ENCODE results near the gene CKM. TPM values are rescaled to one million over a fixed set of nuclear protein-coding genes. Genes with fewer than 3 reads are reported as not detected.

CKM gene
- not detected in 2 replicates for total RNA-seq (ENCODE audit: low replicate concordance)

GRCh38 chr19:45322744-45323281, at the start of gene CKM:
Gene CKM (minus strand): TSS chr19:45322875. CDS start chr19:45319713, 3,162 bp downstream.
- TF ChIP-seq, protein P1, sequence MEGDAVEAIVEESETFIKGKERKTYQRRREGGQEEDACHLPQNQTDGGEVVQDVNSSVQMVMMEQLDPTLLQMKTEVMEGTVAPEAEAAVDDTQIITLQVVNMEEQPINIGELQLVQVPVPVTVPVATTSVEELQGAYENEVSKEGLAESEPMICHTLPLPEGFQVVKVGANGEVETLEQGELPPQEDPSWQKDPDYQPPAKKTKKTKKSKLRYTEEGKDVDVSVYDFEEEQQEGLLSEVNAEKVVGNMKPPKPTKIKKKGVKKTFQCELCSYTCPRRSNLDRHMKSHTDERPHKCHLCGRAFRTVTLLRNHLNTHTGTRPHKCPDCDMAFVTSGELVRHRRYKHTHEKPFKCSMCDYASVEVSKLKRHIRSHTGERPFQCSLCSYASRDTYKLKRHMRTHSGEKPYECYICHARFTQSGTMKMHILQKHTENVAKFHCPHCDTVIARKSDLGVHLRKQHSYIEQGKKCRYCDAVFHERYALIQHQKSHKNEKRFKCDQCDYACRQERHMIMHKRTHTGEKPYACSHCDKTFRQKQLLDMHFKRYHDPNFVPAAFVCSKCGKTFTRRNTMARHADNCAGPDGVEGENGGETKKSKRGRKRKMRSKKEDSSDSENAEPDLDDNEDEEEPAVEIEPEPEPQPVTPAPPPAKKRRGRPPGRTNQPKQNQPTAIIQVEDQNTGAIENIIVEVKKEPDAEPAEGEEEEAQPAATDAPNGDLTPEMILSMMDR (IDR thresholded peaks at IDR 0.05; ENCODE audit: insufficient read depth, low read length) = no peak
- H3K4me3 ChIP-seq (ENCODE audit: low read depth, low read length) = no peak within 1 kb of the TSS
- DNase-seq (ENCODE audit: low read depth) = no peak

- TF ChIP-seq, protein P1 (IDR thresholded peaks at IDR 0.05; ENCODE audit: insufficient read depth, low read length) = no peak
- H3K4me3 ChIP-seq (ENCODE audit: low read depth, low read length) = peak within 1 kb of the TSS; percentile 81
- DNase-seq (ENCODE audit: low read depth) = peak; percentile 99
Observed at GRCh38 chr19:45370410-45371204, 47.9 kb upstream of the CKM start, which contains the start of gene ERCC2. Gene ERCC2 (minus strand): TSS chr19:45370573. CDS start chr19:45370540, 33 bp downstream.

- no peak overlapping the region for H3K4me3 ChIP-seq (ENCODE audit: low read depth, low read length)
- TF ChIP-seq, protein P1 (IDR thresholded peaks at IDR 0.05; ENCODE audit: insufficient read depth, low read length) = no peak
- DNase-seq (ENCODE audit: low read depth) = no peak
Observed at GRCh38 chr19:45368737-45369340, 46.2 kb upstream of the CKM start.

DNA sequence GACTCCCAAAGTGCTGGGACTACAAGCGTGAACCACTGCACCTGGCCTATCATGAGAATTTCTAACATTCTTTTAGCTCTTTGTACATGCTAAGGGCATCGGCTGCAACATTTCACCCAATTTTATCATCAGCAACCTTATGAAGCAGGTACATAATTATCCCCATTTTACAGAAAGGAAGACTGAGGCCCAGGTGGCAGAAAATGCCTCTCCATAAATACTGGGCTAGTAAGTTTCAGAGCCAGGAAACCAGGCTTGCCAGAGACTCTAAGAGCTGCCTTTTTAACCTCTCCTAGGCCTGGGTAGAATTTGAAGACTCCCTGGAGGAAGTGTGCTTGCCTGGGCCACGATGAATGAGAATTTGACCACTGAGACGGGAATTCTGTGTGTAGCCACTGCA, 45.5 kb upstream of the CKM start:
- TF ChIP-seq, protein P1 (IDR thresholded peaks at IDR 0.05; ENCODE audit: insufficient read depth, low read length) = no peak
- no peak overlapping the region for H3K4me3 ChIP-seq (ENCODE audit: low read depth, low read length)
- DNase-seq (ENCODE audit: low read depth) = no peak

- TF ChIP-seq, protein P1 (IDR thresholded peaks at IDR 0.05; ENCODE audit: insufficient read depth, low read length) = no peak
Observed at GRCh38 chr19:45364696-45365095, 42.0 kb upstream of the CKM start.

GRCh38 chr19:45363861-45364459, 41.3 kb upstream of the CKM start:
- H3K4me3 ChIP-seq (ENCODE audit: low read depth, low read length) = no peak overlapping the region
- TF ChIP-seq, protein P1 (IDR thresholded peaks at IDR 0.05; ENCODE audit: insufficient read depth, low read length) = no peak
- no peak for DNase-seq (ENCODE audit: low read depth)

More at GRCh38 chr19:45364696-45365095, 42.0 kb upstream of the CKM start:
- DNase-seq (ENCODE audit: low read depth) = no peak
- H3K4me3 ChIP-seq (ENCODE audit: low read depth, low read length) = no peak overlapping the region

All from fibroblast of the aortic adventitia (primary cell).